NOMO-1 treated with dmso at 0.1 percent for 144 hours (cell line): ENCODE results near the gene AHDC1.

Experiments
- DNase-seq: peaks from one replicate; lab custom pipeline; 2025; ENCODE audit not compliant: unreplicated experiment; lab: John Stamatoyannopoulos, UW

AHDC1 gene

GRCh38 chr1:27567146-27567526 is 36.8 kb downstream of the AHDC1 start:
- DNase-seq = no peak

DNA sequence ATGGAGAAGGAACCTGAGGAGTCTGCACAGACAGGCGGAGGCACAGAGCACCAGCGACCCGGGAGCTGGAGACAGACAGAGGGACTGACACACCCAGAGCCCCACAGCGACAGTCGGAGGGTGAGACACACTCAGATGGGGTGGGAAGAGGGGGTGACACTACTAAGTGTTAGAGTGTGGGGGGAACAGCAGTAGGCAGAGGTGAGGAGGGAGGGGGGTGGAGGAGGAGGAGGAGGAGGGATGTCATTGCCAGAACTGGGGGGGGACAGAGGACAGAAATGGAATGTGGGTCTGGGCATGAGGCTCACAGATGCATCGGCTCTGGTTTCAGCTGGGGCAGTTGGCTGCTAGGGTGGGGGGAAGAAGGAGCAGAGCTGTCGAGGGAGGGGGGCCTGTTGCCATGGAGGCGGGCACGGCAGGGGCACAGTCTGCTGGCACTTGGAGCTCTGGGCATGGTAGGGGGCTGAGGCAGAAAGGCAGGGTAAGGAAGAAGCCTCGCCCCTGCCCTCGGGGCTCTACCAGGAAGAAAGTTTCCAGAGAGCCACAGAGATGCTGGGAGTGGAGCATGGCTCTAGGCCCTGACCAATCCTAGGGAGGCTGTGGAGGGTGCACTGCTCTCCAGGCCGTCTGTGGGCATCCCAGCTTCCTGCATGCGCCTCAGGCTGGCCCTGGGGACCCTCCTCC is 37.3 kb downstream of the AHDC1 start:
- DNase-seq = no peak

GRCh38 chr1:27564710-27565649 is 39.0 kb downstream of the AHDC1 start:
- DNase-seq = no peak

DNA sequence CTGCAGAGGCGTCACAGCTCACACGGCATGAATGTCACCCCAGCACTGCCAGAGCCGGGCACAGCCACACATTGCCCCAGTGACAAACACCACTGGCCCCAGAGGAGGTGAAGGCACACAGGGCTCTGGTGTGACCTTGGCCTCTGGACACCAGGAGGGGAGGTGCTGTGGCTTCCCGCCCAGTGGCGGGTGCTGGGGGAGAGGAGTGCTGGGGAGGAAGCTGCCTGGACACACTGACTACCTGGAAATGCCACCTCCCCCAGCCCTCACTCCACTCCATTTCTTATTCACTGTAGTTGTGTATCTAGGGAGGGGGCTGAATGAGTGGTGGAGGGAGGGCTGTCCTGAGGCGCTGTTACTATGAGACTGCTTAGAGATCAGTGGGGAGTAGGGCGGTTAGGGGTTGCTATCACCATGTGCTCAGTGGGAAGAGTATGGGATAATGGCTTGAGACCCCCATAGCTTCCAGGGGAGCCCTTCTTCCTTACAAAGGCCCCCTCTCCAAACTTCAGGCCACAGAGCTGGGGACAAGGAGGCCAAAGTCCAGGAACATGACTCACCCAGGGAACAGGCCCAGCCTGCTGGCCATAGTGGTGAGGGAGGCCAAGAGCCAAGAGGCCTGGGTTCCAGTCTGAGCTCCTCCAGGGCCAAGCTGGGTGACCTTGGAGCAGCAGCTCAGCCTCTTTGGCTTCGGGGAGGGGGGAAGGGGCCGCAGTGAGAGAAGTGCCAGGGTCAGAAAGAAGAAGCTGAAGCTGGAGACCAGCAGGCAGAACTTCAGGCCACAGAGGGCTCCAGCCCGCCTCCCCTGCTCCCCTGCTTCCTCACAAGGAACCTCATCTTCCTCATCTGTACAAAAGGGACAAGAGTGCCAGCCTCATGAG is 40.1 kb downstream of the AHDC1 start:
- DNase-seq = peak; percentile 29

DNA sequence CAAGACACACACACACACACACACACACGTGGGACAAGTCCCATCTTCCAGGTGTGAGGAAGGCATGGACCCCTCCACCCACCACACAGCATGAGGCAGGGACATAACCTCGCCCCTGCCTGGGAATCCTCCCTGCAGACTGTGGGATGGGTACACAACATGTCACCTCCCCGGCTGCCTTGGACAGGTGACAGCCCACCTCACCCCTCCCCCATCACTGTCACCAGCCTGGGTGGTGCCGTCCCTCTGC is 40.7 kb downstream of the AHDC1 start:
- no peak for DNase-seq

- no peak for DNase-seq
Measured at GRCh38 chr1:27562534-27563340, 41.2 kb downstream of the AHDC1 start.

- DNase-seq = no peak
Measured at GRCh38 chr1:27562021-27562420, 41.9 kb downstream of the AHDC1 start.

DNA sequence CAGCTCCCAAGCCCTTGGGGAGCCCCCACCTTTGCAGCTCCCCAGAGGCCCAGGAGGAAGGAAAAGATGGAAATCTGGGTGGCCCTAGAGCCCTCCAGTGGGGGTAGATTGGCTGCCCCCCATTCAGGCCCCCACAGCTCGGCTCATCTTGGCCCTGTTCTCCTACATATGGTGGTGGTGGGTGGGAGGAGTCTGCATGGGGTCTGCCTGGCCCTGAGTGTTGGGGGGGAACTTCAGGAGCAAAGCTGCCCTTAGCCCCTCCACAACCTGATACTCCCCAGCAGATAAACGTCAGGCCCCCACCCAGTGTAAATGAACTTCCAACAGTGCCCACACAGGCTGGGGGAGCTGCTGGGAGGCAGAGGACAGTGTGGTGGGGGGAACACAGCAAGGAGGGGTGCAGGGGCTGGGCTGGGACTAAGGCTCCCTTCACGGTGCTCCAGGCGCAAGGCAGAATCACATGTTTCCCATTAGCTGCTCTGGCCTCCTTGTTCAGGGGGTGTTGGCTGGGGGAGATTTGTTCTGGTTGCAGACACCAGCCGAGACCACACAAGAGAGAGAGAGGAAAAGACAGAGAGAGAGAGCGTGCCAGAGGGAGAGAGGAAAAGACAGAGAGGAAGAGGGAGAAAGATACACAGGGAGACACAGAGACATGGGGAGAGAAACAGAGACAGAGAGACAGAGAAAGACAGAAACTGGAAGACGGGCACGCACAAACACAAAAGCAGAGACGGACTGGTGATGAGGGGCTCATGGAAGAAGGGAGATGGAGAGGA is 42.6 kb downstream of the AHDC1 start:
- no peak for DNase-seq

DNA sequence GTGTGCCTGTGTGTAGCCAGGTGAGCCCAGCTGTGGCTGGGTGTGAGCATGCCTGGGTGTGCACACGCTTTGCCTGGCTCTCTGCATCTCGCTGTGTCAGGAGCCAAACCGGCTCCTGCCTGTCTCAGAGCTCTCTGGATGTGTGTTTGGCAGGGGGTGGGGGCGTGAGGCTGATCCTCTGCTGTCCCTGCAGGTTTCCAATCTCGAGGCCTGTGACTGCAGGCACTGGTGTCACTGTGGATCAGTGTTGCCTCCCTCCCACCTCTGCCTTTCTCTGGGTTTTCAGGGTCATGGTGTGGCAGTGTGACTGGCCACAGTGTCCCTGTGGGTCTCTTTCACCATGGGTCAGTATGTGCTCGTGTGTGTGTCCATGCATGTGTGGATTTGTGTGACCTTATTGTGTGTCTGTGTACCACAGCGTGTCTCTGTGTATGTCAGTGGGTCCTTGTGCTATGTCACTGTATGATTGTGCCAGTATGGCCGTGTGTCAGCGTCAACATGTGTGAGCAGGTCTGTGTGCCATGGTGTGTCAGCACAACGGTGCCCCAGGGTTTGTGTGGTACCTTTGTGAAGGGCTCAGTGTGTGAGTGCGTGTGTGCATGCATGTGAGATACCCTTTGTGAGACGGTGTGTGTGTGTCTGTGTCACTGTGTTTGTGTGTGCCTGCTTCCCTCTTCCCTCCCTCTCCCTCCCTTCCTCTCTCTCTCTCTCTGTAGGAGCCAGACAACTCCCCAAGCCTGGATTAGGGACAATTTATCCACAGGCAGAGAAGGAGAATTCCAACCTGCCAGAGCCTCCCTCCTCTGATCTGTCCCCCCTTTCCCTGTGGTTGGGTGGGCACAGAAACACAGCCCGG is 43.4 kb downstream of the AHDC1 start:
- no peak for DNase-seq

DNA sequence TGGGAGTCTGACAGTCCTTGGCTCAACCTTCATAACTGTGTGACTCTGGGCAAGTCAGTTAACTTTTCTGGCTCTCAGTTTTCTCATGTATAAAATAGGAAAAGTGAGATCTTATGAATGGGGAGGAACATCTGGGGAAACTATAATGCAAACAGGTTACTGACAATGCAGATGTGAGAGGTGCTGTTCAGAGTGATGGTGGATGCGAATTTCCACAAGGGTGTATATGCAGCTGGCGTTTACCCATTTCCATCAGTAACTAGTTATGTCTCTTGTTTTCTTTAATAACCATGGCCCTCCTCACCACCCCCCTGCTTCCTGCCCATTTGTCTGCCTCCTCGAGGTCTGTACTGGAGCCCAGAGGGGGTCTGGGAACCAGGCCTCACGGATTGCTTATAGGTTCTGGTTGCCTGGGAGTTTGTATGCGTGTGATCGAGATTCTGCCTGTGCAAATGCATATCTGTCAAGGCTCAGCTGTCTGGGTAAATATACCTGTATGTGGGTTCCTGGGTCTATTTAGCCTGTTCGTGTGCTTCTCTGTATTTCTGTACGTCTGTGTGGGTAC is 44.4 kb downstream of the AHDC1 start:
- DNase-seq = no peak

- no peak for DNase-seq
Measured at GRCh38 chr1:27557596-27558340, 46.2 kb downstream of the AHDC1 start.

DNA sequence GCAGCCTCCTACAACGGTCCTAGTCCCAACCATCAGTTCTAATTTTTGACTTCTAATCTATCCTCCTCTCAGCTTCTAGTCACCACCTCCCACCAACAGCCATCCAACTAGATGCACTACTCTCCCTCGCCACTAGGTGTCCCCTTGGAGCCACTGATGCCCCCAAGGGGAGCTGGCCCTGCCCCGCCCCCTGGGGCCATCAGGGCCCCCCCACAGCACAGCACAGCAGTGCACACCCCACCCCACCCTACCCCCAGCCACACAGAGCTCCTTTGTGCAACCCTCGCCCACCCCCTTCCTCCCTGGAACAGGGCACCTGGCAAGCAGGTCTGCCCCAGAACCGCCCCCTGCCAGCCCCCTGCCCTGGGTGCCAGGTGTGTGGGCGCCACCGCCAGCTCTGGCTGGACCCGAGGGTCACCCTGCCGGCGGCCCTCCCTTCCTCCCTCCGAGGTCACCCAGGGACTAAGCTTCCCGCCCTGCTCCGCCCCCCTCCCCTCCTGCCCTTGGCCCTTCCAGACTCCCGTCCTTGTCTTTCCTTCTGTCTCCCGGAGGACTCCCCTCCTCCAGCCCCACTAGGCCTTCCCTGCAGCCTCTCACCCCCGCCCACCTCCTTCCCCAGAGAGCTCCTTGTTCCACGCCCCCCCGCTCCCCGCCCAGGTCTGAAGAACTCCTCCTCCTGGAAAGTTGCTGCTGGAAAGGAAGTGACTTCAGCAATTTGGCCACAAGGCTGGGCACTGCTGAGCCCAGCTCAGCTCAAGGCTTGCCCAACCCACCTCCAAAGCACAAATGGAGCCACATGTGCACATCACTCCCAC is 47.0 kb downstream of the AHDC1 start:
- peak; percentile 88 for DNase-seq

DNA sequence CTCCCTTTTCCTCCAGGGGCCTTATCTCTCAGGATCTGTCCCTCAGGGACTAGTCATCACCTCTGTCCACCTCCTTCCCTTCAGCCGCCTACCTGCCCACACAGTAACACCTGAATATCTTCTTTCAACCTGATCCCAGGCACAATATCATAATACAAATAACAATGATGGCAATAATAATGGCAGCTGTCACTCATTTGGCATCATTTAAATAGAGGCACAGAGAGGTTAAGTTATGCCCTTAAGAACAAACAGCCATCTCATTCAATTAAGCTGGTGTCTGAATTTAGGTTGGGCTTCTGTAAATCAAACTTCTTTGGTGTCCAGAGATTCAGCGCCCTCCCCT is 47.5 kb downstream of the AHDC1 start:
- DNase-seq = no peak

- no peak for DNase-seq
Measured at GRCh38 chr1:27555700-27556424, 48.1 kb downstream of the AHDC1 start.

DNA sequence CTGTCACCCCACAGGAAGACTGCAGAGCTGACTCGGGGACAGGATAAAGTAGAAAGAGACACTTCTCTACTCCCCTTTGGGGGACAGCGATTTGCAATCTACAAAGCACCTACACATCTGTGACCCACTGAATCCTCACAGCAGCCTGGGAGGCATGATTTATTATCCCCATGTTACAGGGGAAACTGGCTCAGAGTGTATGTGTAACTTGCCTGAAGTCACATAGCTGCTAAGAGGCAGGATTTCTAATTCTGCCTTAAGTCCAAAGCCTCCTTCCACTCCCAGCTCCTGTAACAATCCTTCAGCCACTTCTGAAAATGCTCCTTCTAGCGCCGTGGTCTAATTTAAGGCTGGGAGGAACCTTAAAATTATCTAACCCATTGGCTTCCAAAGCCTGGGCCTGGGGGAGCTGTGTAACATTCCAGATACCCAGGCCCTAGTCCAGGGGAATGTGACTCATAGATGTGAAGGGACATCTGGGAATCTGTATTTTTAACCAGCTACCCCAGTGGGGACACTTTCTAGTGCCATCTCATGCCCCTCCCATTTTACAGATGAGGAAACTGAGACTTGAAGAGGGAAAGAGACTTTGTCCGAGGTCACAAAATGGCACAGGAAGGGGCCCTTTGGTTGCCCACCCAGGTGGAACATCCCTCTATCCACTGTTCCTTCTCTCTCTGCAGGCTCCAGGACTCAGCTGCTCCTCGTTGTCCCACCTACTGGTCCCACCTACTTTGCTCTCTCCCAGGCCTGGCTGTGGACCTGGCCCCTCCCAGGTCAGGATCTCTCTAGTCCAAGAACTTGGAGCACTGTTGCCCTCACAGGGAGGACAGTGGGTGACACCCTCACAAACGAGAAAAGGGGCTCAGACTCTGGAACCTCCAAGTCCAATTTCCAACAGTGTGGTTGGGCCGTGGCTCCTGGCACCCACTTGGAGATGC is 48.9 kb downstream of the AHDC1 start:
- no peak for DNase-seq

- DNase-seq = no peak
Measured at GRCh38 chr1:27554293-27554692, 49.7 kb downstream of the AHDC1 start.
